H4 (cell line): ENCODE measurements around the gene ABI3. TPM values are rescaled to one million over a fixed set of nuclear protein-coding genes. Genes with fewer than 3 reads are reported as not detected.
"Not testable (repeated sequence)": the region's sequence is repeated elsewhere in the genome, so short reads cannot be mapped to it uniquely, and the experiment has no call there.

Source experiments
- DNase-seq: peaks from one replicate; pipeline ENCODE4 v3.0.0-alpha.2; 2015; ENCODE audit warnings: low spot score
- total RNA-seq: library from RNA; depleted of rRNA; stranded (reverse); fragments of >200 nt; shearing (Covaris generic); gene quantifications from 2 replicates; pipeline ENCODE4 v1.2.3, GENCODE V29; 2014; rRNA removed

ABI3 gene
- not detected in 2 replicates for total RNA-seq

GRCh38 chr17:49210158-49211029 is at the start of gene ABI3, which contains the start of gene GNGT2:
Gene ABI3, plus strand, starts transcription at chr17:49210707. Its CDS starts 18 bp downstream, at chr17:49210725.
Gene GNGT2, minus strand, starts transcription at chr17:49210574. Its CDS starts 3,152 bp downstream, at chr17:49207422.
- DNase-seq, result no peak

GRCh38 chr17:49162866-49163265 is 47.6 kb upstream of the ABI3 start:
- DNase-seq, result no peak

- no peak for DNase-seq
Observed at GRCh38 chr17:49165143-49165542, 45.4 kb upstream of the ABI3 start.

- DNase-seq, result no peak
Observed at GRCh38 chr17:49168706-49169105, 41.8 kb upstream of the ABI3 start.

- DNase-seq, result no peak
Observed at GRCh38 chr17:49170216-49170615, 40.3 kb upstream of the ABI3 start.

- not testable (repeated sequence) for DNase-seq
Observed at GRCh38 chr17:49170711-49171110, 39.8 kb upstream of the ABI3 start.

- DNase-seq, result not testable (repeated sequence)
Observed at GRCh38 chr17:49175978-49176377, 34.5 kb upstream of the ABI3 start.

GRCh38 chr17:49180303-49180702 is 30.2 kb upstream of the ABI3 start:
- DNase-seq, result peak; percentile 54

- no peak for DNase-seq
Observed at GRCh38 chr17:49180998-49181635, 29.4 kb upstream of the ABI3 start.

- no peak for DNase-seq
Observed at GRCh38 chr17:49183341-49183740, 27.2 kb upstream of the ABI3 start.

GRCh38 chr17:49183801-49184200 is 26.7 kb upstream of the ABI3 start:
- DNase-seq, result no peak

- not testable (repeated sequence) for DNase-seq
Observed at GRCh38 chr17:49184522-49184921, 26.0 kb upstream of the ABI3 start.

- DNase-seq, result not testable (repeated sequence)
Observed at GRCh38 chr17:49185381-49185780, 25.1 kb upstream of the ABI3 start.

- no peak for DNase-seq
Observed at GRCh38 chr17:49187301-49187700, 23.2 kb upstream of the ABI3 start.

GRCh38 chr17:49190932-49191331 is 19.6 kb upstream of the ABI3 start:
- no peak for DNase-seq

GRCh38 chr17:49191409-49191916 is 19.0 kb upstream of the ABI3 start:
- DNase-seq, result no peak

- peak; percentile 93 for DNase-seq
Observed at GRCh38 chr17:49191917-49192741, 18.4 kb upstream of the ABI3 start.

GRCh38 chr17:49193513-49194296 is 16.8 kb upstream of the ABI3 start:
- no peak for DNase-seq

- no peak for DNase-seq
Observed at GRCh38 chr17:49194297-49194607, 16.3 kb upstream of the ABI3 start.

GRCh38 chr17:49195751-49196150 is 14.8 kb upstream of the ABI3 start:
- DNase-seq, result no peak

- no peak for DNase-seq
Observed at GRCh38 chr17:49196520-49196919, 14.0 kb upstream of the ABI3 start.
